HEK293T (cell line): ENCODE measurements around the gene DVL2.

Experiments
- ELF4 ChIP-seq: fragments of 450-650 bp; IDR thresholded peaks from 2 replicates; pipeline ENCODE4 v1.6.1; 2017; ENCODE audit warnings: antibody characterized with exemption
- FOXM1 ChIP-seq: fragments of 450-650 bp; IDR thresholded peaks from 2 replicates; pipeline ENCODE4 v1.6.1; 2017; ENCODE audit warnings: mild to moderate bottlenecking, borderline replicate concordance
- L3MBTL2 ChIP-seq: fragments of 450-650 bp; conservative IDR thresholded peaks from 2 replicates; pipeline ENCODE4 v1.6.1; 2016; ENCODE audit warnings: mild to moderate bottlenecking
- NFRKB ChIP-seq: fragments of 450-650 bp; IDR thresholded peaks from 2 replicates; pipeline ENCODE4 v1.6.1; 2016; ENCODE audit warnings: mild to moderate bottlenecking, moderate library complexity
- SP1 ChIP-seq: fragments of 450-650 bp; IDR thresholded peaks from 2 replicates; pipeline ENCODE4 v1.6.1; 2017
- TARDBP ChIP-seq: fragments of 450-650 bp; IDR thresholded peaks from 2 replicates; pipeline ENCODE4 v1.6.1; 2016
- ZNF384 ChIP-seq: fragments of 450-650 bp; IDR thresholded peaks from 2 replicates; pipeline ENCODE4 v1.6.1; 2016

- TF ChIP-seq FOXM1 (no peak), ZNF384 (no peak), SP1 (no peak), NFRKB (no peak), ELF4 (no peak), TARDBP (no peak), L3MBTL2 (no peak)
Observed at GRCh38 chr17:7232114-7232513, 2.2 kb downstream of the DVL2 start.
